ENCODE measurements around the gene NEGR1.

GRCh38 chr1:71829346-71829745, 453.0 kb downstream of the NEGR1 start:
- TF ChIP-seq CTCF (IDR thresholded peaks at IDR 0.05; ENCODE audit: poor library complexity, severe bottlenecking) (no peak), REST (IDR thresholded peaks at IDR 0.05; ENCODE audit: borderline replicate concordance) (no peak), SMC3 (conservative IDR thresholded peaks at IDR 0.05; ENCODE audit: poor library complexity) (no peak), EZH2 (IDR thresholded peaks at IDR 0.05; ENCODE audit: borderline replicate concordance, insufficient read depth, low read length, poor library complexity, severe bottlenecking) (no peak), POLR2AphosphoS5 (IDR thresholded peaks at IDR 0.05) (no peak), MXI1 (conservative IDR thresholded peaks at IDR 0.05; ENCODE audit: poor library complexity, severe bottlenecking) (no peak), EP300 (conservative IDR thresholded peaks at IDR 0.05; ENCODE audit: poor library complexity, severe bottlenecking) (no peak), RAD21 (conservative IDR thresholded peaks at IDR 0.05) (no peak)
